ENCODE data around the gene SNUPN. TPM values are rescaled to one million over a fixed set of nuclear protein-coding genes. Genes with fewer than 3 reads are reported as not detected.

The SNUPN gene
- polyA plus RNA-seq, 3 donors = 27.5 to 32.7 (median 31.6) TPM

Other genes with a start within 250 kb of the SNUPN start
- gene SIN3A, start 174.0 kb downstream of the SNUPN start, polyA plus RNA-seq (ENCODE audit: insufficient read length in 3 of 3) = 10 to 100 TPM; 58.8 to 63.7 (median 59.2) TPM
- 10 to 100 TPM; 48.2 to 52.2 (median 51.9) TPM for gene PTPN9, start 46.4 kb downstream of the SNUPN start, polyA plus RNA-seq (ENCODE audit: insufficient read length in 3 of 3)
- 10 to 100 TPM; 46.1 to 56.4 (median 53.6) TPM for gene IMP3, start 14.5 kb upstream of the SNUPN start, polyA plus RNA-seq (ENCODE audit: insufficient read length in 3 of 3)
- 10 to 100 TPM; 18.9 to 20.3 (median 19.9) TPM for gene SNX33, start 22.2 kb upstream of the SNUPN start, polyA plus RNA-seq (ENCODE audit: insufficient read length in 3 of 3)
- 1 to 10 TPM; 6.4 to 7.5 (median 6.9) TPM for gene CSPG4, start 87.1 kb upstream of the SNUPN start, polyA plus RNA-seq (ENCODE audit: insufficient read length in 3 of 3)
- gene UBE2Q2, start 217.7 kb upstream of the SNUPN start, polyA plus RNA-seq (ENCODE audit: insufficient read length in 3 of 3) = 10 to 100 TPM; 51.8 to 57.8 (median 55.8) TPM

Data from right renal cortex interstitium (tissue), 3 donors.